Ishikawa (cell line): ENCODE data around the gene SLC25A13.

Experiments used
- CEBPB ChIP-seq: IDR thresholded peaks from 2 replicates; pipeline ENCODE4 v1.6.1; 2012
- CREB1 ChIP-seq: IDR thresholded peaks from 2 replicates; pipeline ENCODE4 v1.6.1; 2012; ENCODE audit warnings: low read depth
- EGR1 ChIP-seq: IDR thresholded peaks from 2 replicates; pipeline ENCODE4 v1.6.1; 2012
- EP300 ChIP-seq: IDR thresholded peaks from 2 replicates; pipeline ENCODE4 v1.6.1; 2012; ENCODE audit warnings: borderline replicate concordance
- FOXM1 ChIP-seq: IDR thresholded peaks from 2 replicates; pipeline ENCODE4 v1.6.1; 2012; ENCODE audit warnings: low read depth, borderline replicate concordance
- MAX ChIP-seq: IDR thresholded peaks from 2 replicates; pipeline ENCODE4 v1.6.1; 2012
- NFIC ChIP-seq: IDR thresholded peaks from 2 replicates; pipeline ENCODE4 v1.6.1; 2012
- RAD21 ChIP-seq: IDR thresholded peaks from 2 replicates; pipeline ENCODE4 v1.6.1; 2012; ENCODE audit warnings: low read depth
- REST ChIP-seq: IDR thresholded peaks from 2 replicates; pipeline ENCODE4 v1.6.1; 2012; ENCODE audit warnings: low read depth, mild to moderate bottlenecking
- TAF1 ChIP-seq: IDR thresholded peaks from 2 replicates; pipeline ENCODE4 v1.6.1; 2012; ENCODE audit warnings: low read depth, mild to moderate bottlenecking
- TCF12 ChIP-seq: IDR thresholded peaks from 2 replicates; pipeline ENCODE4 v1.6.1; 2012; ENCODE audit warnings: low read depth
- TEAD4 ChIP-seq: IDR thresholded peaks from 2 replicates; pipeline ENCODE4 v1.6.1; 2012
- USF1 ChIP-seq: IDR thresholded peaks from 2 replicates; pipeline ENCODE4 v1.6.1; 2012
- YY1 ChIP-seq: IDR thresholded peaks from 2 replicates; pipeline ENCODE4 v1.6.1; 2012; ENCODE audit warnings: low read depth
- ZBTB7A ChIP-seq: IDR thresholded peaks from 2 replicates; pipeline ENCODE4 v1.6.1; 2012; ENCODE audit warnings: low read depth

SLC25A13 gene

GRCh38 chr7:96299496-96299895 is 22.4 kb downstream of the SLC25A13 start:
- no peak for TF ChIP-seq REST
- TF ChIP-seq FOXM1, result no peak
- TF ChIP-seq NFIC, result no peak
- no peak for TF ChIP-seq EP300
- TF ChIP-seq TAF1, result no peak
- TF ChIP-seq USF1, result no peak
- no peak for TF ChIP-seq TCF12

GRCh38 chr7:96297876-96298275 is 24.0 kb downstream of the SLC25A13 start:
- TF ChIP-seq CEBPB (no peak), TEAD4 (no peak), NFIC (no peak), TAF1 (no peak), TCF12 (no peak), REST (no peak), CREB1 (no peak), EGR1 (no peak), RAD21 (no peak), USF1 (no peak), MAX (no peak), EP300 (no peak), ZBTB7A (no peak), YY1 (no peak), FOXM1 (no peak)

- TF ChIP-seq YY1, result no peak
- TF ChIP-seq TEAD4, result no peak
- no peak for TF ChIP-seq TAF1
- no peak for TF ChIP-seq TCF12
- no peak for TF ChIP-seq CEBPB
Observed at GRCh38 chr7:96287559-96287958, 34.3 kb downstream of the SLC25A13 start.

GRCh38 chr7:96287132-96287531 is 34.8 kb downstream of the SLC25A13 start:
- no peak for TF ChIP-seq CREB1
- no peak for TF ChIP-seq NFIC
- no peak for TF ChIP-seq FOXM1
- no peak for TF ChIP-seq YY1
- no peak for TF ChIP-seq TCF12
- TF ChIP-seq USF1, result no peak
- TF ChIP-seq ZBTB7A, result no peak
- TF ChIP-seq MAX, result no peak
- no peak for TF ChIP-seq EP300
- TF ChIP-seq RAD21, result no peak
- TF ChIP-seq EGR1, result no peak
- no peak for TF ChIP-seq REST
- TF ChIP-seq CEBPB, result no peak
- TF ChIP-seq TAF1, result no peak
- TF ChIP-seq TEAD4, result no peak

GRCh38 chr7:96285579-96285978 is 36.3 kb downstream of the SLC25A13 start:
- no peak for TF ChIP-seq TAF1
